Common myeloid progenitor, CD34-positive (primary cell): ENCODE measurements around the gene BCL2L14.

Experiments
- CTCF ChIA-PET: fragments of 350-600 bp; sonication (Branson Sonifier 250); formaldehyde crosslinking; loops from one replicate; lab custom pipeline; 2021; ENCODE audit warnings: antibody characterized with exemption; lab: Charles Lee
- POLR2A ChIA-PET: fragments of 350-600 bp; sonication (Branson Sonifier 250); formaldehyde crosslinking; loops from one replicate; lab custom pipeline; 2021; ENCODE audit warnings: antibody characterized with exemption; lab: Charles Lee
- DNase-seq, 3 donors: peaks; one replicate each; pipeline versions ENCODE4 v3.0.0 to v3.0.0-alpha.2; 2013
- H3K27ac ChIP-seq, 2 experiments: 1 replicate in 1 of 2; 2 replicates in 1 of 2; pipeline ENCODE4 v1.7.0; 2013; ENCODE audit warnings: inconsistent platforms in 2 of 2, low read length in 2 of 2, mild to moderate bottlenecking in 2 of 2, low read depth in 1 of 2, moderate library complexity in 1 of 2; ENCODE audit not compliant: severe bottlenecking in 2 of 2, insufficient read depth in 1 of 2, poor library complexity in 1 of 2
- H3K27me3 ChIP-seq, 5 experiments: replicated peaks in 2 of 5; 1 replicate in 3 of 5; 2 replicates in 2 of 5; pipeline versions ENCODE4 v1.6.1 to v1.7.0; 2013; ENCODE audit warnings: low read length in 4 of 5, mild to moderate bottlenecking in 2 of 5, moderate library complexity in 2 of 5, inconsistent platforms in 1 of 5; ENCODE audit not compliant: insufficient read depth in 5 of 5, control insufficient read depth in 4 of 5
- H3K36me3 ChIP-seq, 4 experiments: 1 replicate in 2 of 4; 2 replicates in 2 of 4; pipeline versions ENCODE4 v1.6.1 to v1.7.0; 2013; ENCODE audit warnings: low read length in 3 of 4, control low read depth in 1 of 4, mild to moderate bottlenecking in 1 of 4; ENCODE audit not compliant: control insufficient read depth in 4 of 4, insufficient read depth in 4 of 4
- H3K4me1 ChIP-seq, 4 experiments: 1 replicate in 3 of 4; 2 replicates in 1 of 4; pipeline versions ENCODE4 v1.6.1 to v1.7.1; 2013; ENCODE audit warnings: low read length in 3 of 4, mild to moderate bottlenecking in 3 of 4, control low read depth in 1 of 4, inconsistent platforms in 1 of 4, moderate library complexity in 1 of 4; ENCODE audit not compliant: control insufficient read depth in 4 of 4, insufficient read depth in 4 of 4; ENCODE audit errors: control extremely low read depth in 1 of 4
- H3K4me3 ChIP-seq, 7 experiments: 1 replicate in 4 of 7; 2 replicates in 3 of 7; pipeline versions ENCODE4 v1.5.1 to v1.7.0; 2013; ENCODE audit warnings: mild to moderate bottlenecking in 7 of 7, low read length in 6 of 7, moderate library complexity in 6 of 7, inconsistent platforms in 2 of 7, low read depth in 2 of 7, control low read depth in 1 of 7; ENCODE audit not compliant: insufficient read depth in 4 of 7, control insufficient read depth in 1 of 7; ENCODE audit errors: extremely low read depth in 1 of 7
- H3K9me3 ChIP-seq, 5 experiments: 1 replicate in 4 of 5; 2 replicates in 1 of 5; pipeline versions ENCODE4 v1.6.1 to v1.7.1; 2013; ENCODE audit warnings: low read length in 4 of 5, mild to moderate bottlenecking in 2 of 5, inconsistent platforms in 1 of 5, low read depth in 1 of 5, moderate library complexity in 1 of 5; ENCODE audit not compliant: control insufficient read depth in 4 of 5, insufficient read depth in 2 of 5; ENCODE audit errors: control extremely low read depth in 1 of 5
- whole genome bisulfite sequencing: methylation state at CpG from one replicate; pipeline ENCODE4 v1.1.5; 2013; ENCODE audit not compliant: insufficient coverage; 5-methylcytosine and 5-hydroxymethylcytosine counted together

BCL2L14 gene

DNA sequence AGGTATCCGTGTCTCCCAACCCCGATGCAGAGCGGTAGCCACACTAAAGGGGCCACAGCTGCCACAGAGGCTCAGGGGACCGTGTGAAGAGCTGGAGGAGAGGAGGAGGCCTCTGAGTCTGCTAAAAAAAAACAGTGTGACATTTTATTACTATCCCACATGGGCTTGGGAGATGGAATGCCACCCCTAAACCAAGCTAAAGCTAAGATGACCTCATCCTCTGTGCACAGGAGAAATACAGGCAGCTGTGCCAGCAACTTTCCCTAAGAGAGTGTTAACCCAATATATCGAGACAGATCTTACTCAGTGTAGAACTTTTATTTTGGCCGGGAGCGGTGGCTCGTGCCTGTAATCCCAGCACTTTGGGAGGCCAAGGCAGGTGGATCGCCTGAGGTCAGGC is 18.0 kb downstream of the BCL2L14 start:
- POLR2A ChIA-PET: no interaction called here
- Histone ChIP-seq H3K27me3 (peaks cover 0 to 4% (median 0%) of the 10 kb centered on the region in 5 experiments), H3K36me3 (no peaks in the 10 kb centered on the region), H3K4me3 (no peak overlapping the region), H3K27ac (no peak overlapping the region), H3K9me3 (no peaks in the 10 kb centered on the region), H3K4me1 (no peaks in the 10 kb centered on the region)
- no peak for DNase-seq
- CTCF ChIA-PET: interaction anchor here (0.5 kb wide), 1 partner anchor 501 kb away, joined by 3 read pairs; no protein-coding TSS in a partner anchor
- WGBS: 95% methylated on average over 6 of the region's 9 CpGs

DNA sequence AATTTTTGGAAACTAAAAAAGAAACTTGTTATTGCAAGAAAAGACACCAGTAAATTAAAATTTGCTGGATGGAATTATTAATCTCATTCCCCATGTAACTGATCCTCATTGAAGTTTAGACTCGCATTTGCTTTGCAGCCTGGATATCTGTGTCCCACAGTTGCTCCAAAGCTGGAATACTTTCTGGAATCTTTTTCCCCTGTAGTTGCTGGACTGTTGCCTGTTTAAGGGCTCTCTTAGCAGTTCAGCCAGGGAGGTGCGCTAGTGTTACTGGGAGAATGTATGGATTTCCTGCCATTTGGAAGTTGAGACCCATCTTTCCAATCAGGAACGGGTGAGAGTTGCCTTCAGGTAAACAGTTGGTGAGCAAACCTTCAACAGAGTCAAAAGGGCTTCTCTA is 20.3 kb downstream of the BCL2L14 start:
- H3K27me3 ChIP-seq: peaks cover 0 to 4% (median 0%) of the 10 kb centered on the region in 5 experiments
- no peaks in the 10 kb centered on the region for H3K36me3 ChIP-seq
- WGBS: 100% methylated on average over 2 of the region's 3 CpGs
- POLR2A ChIA-PET: no interaction called here
- CTCF ChIA-PET: interaction anchor here (0.7 kb wide), 1 partner anchor 87 kb away, joined by 3 read pairs; no protein-coding TSS in a partner anchor
- H3K27ac ChIP-seq: no peak overlapping the region
- H3K9me3 ChIP-seq: no peaks in the 10 kb centered on the region
- H3K4me3 ChIP-seq: no peak overlapping the region
- H3K4me1 ChIP-seq: peaks cover 0 to 13% (median 8%) of the 10 kb centered on the region in 4 experiments
- no peak for DNase-seq

DNA sequence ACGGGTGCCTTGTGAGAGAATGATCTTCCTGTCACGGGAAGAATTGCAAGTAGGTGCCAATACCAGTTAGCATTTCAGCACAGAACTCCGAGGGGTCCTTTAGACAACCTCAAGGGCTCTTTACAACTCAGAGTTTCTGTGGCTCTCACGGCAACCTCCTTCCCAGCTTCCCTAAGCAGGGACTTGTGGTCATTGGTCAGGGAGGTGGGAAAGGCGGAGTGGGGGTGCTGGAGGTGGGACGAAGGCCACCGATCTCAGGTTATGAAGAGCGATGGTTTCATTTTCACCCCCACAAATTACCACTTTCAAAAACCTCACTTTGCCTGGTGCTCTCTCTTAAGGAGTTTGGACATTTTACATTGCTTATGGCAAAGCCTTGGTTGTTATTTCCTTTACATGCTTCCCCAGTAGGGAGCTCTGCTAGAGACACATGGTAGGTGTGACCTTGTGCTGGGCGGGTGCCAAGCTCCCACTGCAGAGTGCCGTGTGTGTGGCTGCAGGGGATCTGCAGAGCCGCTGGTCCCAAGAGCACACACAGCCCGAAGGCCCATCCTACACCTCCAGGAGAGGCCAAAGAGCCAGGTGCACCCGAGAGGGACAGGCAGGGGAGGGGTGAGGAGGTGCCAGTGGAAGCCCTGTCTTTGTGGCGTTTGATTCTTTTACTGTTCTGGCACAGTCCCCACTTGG is 21.4 kb downstream of the BCL2L14 start:
- Histone ChIP-seq H3K27me3 (peaks cover 0 to 4% (median 0%) of the 10 kb centered on the region in 5 experiments), H3K4me1 (peaks cover 0 to 13% (median 8%) of the 10 kb centered on the region in 4 experiments), H3K36me3 (no peaks in the 10 kb centered on the region), H3K4me3 (no peak overlapping the region), H3K27ac (no peak overlapping the region), H3K9me3 (no peaks in the 10 kb centered on the region)
- ChIA-PET CTCF (no interaction called here), POLR2A (no interaction called here)
- DNase-seq: no peak
- 94% methylated on average over 8 of the region's 14 CpGs for WGBS

DNA sequence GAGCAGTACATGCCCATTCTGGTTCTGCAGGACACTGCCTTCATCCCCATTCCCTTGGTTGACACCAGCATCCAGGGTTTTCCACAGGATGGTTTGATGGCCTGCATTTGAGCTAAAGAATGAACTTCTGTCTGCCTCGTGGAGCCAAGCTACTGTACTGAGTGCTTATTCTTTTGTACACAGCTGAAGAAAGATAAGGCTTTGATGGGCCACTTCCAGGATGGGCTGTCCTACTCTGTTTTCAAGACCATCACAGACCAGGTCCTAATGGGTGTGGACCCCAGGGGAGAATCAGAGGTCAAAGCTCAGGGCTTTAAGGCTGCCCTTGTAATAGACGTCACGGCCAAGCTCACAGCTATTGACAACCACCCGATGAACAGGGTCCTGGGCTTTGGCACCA is 23.7 kb downstream of the BCL2L14 start:
- CTCF ChIA-PET: interaction anchor here (0.7 to 1.3 kb wide), 4 partner anchors 11 to 25 kb away, joined by 3 to 6 read pairs (median 3); no protein-coding TSS in a partner anchor
- Histone ChIP-seq H3K27me3 (no peaks in the 10 kb centered on the region), H3K9me3 (no peaks in the 10 kb centered on the region), H3K4me3 (no peak overlapping the region), H3K36me3 (no peaks in the 10 kb centered on the region), H3K27ac (no peak overlapping the region), H3K4me1 (peaks cover 0 to 15% (median 8%) of the 10 kb centered on the region in 4 experiments)
- POLR2A ChIA-PET: no interaction called here
- 85% methylated on average over 4 of the region's 4 CpGs for WGBS
- no peak for DNase-seq

DNA sequence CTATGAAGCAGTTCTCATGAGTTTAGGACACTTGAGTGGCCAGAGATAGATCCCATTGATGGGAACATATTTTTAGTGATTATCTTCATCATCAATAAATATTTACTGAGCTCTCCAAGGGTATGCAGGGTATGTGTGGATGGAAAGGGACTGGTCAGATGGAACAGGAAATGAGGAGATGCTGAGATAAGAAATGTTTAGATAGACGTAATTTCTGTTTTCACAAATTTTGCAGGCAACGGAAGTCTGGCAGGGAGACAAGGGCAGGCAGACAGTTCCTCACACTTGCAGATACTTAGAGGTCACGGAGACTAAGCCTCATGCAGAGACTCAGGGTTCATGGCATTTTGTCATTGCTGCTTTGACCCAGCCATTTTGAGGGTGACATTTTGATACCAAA is 24.3 kb downstream of the BCL2L14 start:
- 9% methylated on average over 3 of the region's 3 CpGs for WGBS
- DNase-seq: peak; percentile 18 to 64 (median 53)
- CTCF ChIA-PET: interaction anchor here (0.7 to 1.3 kb wide), 3 partner anchors 13 to 25 kb away, joined by 3 read pairs; no protein-coding TSS in a partner anchor

DNA sequence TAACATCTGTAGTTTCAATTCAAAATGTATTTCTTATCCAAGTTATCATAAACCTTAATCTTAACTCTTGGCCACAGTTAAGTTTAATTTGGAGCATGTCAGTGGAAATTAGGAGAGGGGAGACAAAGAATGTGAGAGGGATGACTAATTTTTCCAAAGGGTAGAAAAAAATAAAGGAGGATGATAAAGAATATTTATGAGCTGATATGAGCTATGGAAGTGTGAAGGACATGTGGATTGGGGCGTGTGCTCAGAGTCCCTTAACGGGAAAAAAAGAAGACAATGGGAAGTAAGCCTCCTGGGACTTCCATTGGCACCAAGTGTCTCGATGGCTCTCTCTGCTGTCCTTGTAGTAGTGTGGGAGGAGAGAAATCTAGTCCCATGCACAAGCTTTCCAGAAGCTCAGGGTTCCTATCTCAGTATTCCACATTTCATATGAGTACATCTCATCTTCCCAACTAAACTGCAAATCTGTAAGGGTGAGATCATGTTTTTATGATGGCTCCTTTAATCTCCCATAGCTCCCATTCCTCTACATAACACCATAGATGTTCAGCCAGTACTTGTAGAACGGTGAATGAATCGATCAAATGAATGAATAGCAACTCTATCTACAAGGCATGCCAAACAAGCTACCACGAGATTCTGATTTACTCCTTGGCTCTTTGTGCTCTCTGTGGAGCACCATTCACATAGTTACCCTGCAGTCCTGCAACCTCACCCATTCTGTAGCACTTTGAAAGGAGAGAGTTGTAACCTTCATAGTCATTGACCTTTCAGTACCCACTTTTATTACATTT is 27.4 kb downstream of the BCL2L14 start:
- H3K4me3 ChIP-seq: no peak overlapping the region
- POLR2A ChIA-PET: interaction anchor here (0.6 kb wide), 1 partner anchor 31 kb away, joined by 3 read pairs; no protein-coding TSS in a partner anchor

More for the DNA sequence above, 24.3 kb downstream of the BCL2L14 start:
- H3K4me3 ChIP-seq: no peak overlapping the region
- POLR2A ChIA-PET: no interaction called here
- no peaks in the 10 kb centered on the region for H3K9me3 ChIP-seq
- H3K27ac ChIP-seq: no peak overlapping the region
- peaks cover 0 to 15% (median 8%) of the 10 kb centered on the region in 4 experiments for H3K4me1 ChIP-seq
- H3K27me3 ChIP-seq: no peaks in the 10 kb centered on the region
- H3K36me3 ChIP-seq: no peaks in the 10 kb centered on the region

More for the DNA sequence above, 27.4 kb downstream of the BCL2L14 start:
- no peak for DNase-seq
- peaks cover 0 to 15% (median 8%) of the 10 kb centered on the region in 4 experiments for H3K4me1 ChIP-seq
- CTCF ChIA-PET: no interaction called here
- H3K9me3 ChIP-seq: no peaks in the 10 kb centered on the region
- H3K27me3 ChIP-seq: no peaks in the 10 kb centered on the region
- WGBS: 96% methylated on average over 5 of the region's 6 CpGs
- no peak overlapping the region for H3K27ac ChIP-seq
- H3K36me3 ChIP-seq: no peaks in the 10 kb centered on the region
